H1 (cell line): Measurements from ENCODE around the gene ESYT2. TPM values are rescaled to one million over a fixed set of nuclear protein-coding genes. Genes with fewer than 3 reads are reported as not detected.

ENCODE experiments used
- CTCF ChIA-PET: fragments of 300-600 bp; sonication (Branson Sonifier 250); formaldehyde crosslinking; loops from one replicate; lab custom pipeline; 2021; ENCODE audit not compliant: partially characterized antibody; lab: Charles Lee
- POLR2A ChIA-PET: fragments of 300-600 bp; sonication (Branson Sonifier 250); formaldehyde crosslinking; loops from one replicate; lab custom pipeline; 2021; ENCODE audit warnings: inconsistent platforms; ENCODE audit not compliant: partially characterized antibody; lab: Charles Lee
- DNase-seq, 2 experiments: peaks; one replicate each; pipeline versions ENCODE4 v3.0.0 to v3.0.0-alpha.2; 2010 to 2022; ENCODE audit warnings: low spot score in 2 of 2, low read depth in 1 of 2, mixed read lengths in 1 of 2
- FAIRE-seq: peaks from 2 replicates; lab custom pipeline; 2011; peaks lifted over from hg19 to GRCh38; lab: Jason Lieb, UNC
- H2AFZ ChIP-seq: 2 replicates; pipeline ENCODE4 v1.8.1; 2012; ENCODE audit warnings: low read length, inconsistent platforms
- H2AK5ac ChIP-seq: 2 replicates; pipeline ENCODE4 v1.6.1; 2013; ENCODE audit warnings: low read depth, low read length
- H2BK120ac ChIP-seq: replicated peaks from 2 replicates; pipeline ENCODE3; 2013; ENCODE audit warnings: low read depth, low read length, inconsistent platforms
- H2BK12ac ChIP-seq: 2 replicates; pipeline ENCODE4 v1.6.1; 2013; ENCODE audit warnings: low read depth, low read length
- H2BK15ac ChIP-seq: 2 replicates; pipeline ENCODE4 v1.6.1; 2013; ENCODE audit warnings: low read length
- H2BK20ac ChIP-seq: 2 replicates; pipeline ENCODE4 v1.6.1; 2013; ENCODE audit warnings: low read length
- H2BK5ac ChIP-seq: 2 replicates; pipeline ENCODE4 v1.6.1; 2013; ENCODE audit warnings: low read depth, low read length
- H3K14ac ChIP-seq: 2 replicates; pipeline ENCODE4 v1.6.1; 2013; ENCODE audit warnings: inconsistent platforms; ENCODE audit not compliant: insufficient read length
- H3K18ac ChIP-seq: 2 replicates; pipeline ENCODE4 v1.6.1; 2013; ENCODE audit warnings: low read length; ENCODE audit errors: extremely low read depth
- H3K23ac ChIP-seq: 2 replicates; pipeline ENCODE4 v1.6.1; 2013; ENCODE audit warnings: inconsistent platforms; ENCODE audit not compliant: insufficient read length
- H3K23me2 ChIP-seq: 2 replicates; pipeline ENCODE4 v1.6.1; 2013; ENCODE audit warnings: low read depth, low read length
- H3K27ac ChIP-seq: 2 replicates; pipeline ENCODE4 v1.6.1; 2011; ENCODE audit warnings: low read depth, low read length, inconsistent platforms
- H3K27me3 ChIP-seq, 4 experiments: replicated peaks in 1 of 4; 1 replicate in 1 of 4; 2 replicates in 3 of 4; pipeline versions ENCODE4 v1.6.1 to v1.8.1; 2011 to 2013; ENCODE audit warnings: low read length in 3 of 4, mild to moderate bottlenecking in 3 of 4, inconsistent platforms in 2 of 4, mixed read lengths in 2 of 4, moderate library complexity in 1 of 4; ENCODE audit not compliant: control insufficient read depth in 3 of 4, insufficient read depth in 3 of 4; ENCODE audit errors: extremely low read depth in 1 of 4
- H3K36me3 ChIP-seq, 4 experiments: 2 replicates each; pipeline versions ENCODE4 v1.6.1 to v1.8.1; 2011 to 2013; ENCODE audit warnings: mild to moderate bottlenecking in 4 of 4, low read length in 3 of 4, moderate library complexity in 2 of 4, control low read depth in 1 of 4, inconsistent platforms in 1 of 4; ENCODE audit not compliant: insufficient read depth in 4 of 4, control insufficient read depth in 2 of 4
- H3K4ac ChIP-seq: replicated peaks from 2 replicates; pipeline ENCODE3; 2013; ENCODE audit warnings: low read length, low read depth, mixed read lengths, inconsistent platforms; ENCODE audit not compliant: insufficient read length
- H3K4me1 ChIP-seq, 4 experiments: replicated peaks in 1 of 4; 1 replicate in 1 of 4; 2 replicates in 3 of 4; pipeline versions ENCODE4 v1.6.1 to v1.8.1; 2011 to 2013; ENCODE audit warnings: low read length in 3 of 4, inconsistent platforms in 2 of 4, mixed read lengths in 1 of 4; ENCODE audit not compliant: insufficient read depth in 4 of 4, control insufficient read depth in 3 of 4
- H3K4me2 ChIP-seq, 2 experiments: 2 replicates each; pipeline versions ENCODE4 v1.6.1 to v1.8.1; 2011 to 2013; ENCODE audit warnings: low read depth in 2 of 2, low read length in 2 of 2, control low read depth in 1 of 2, inconsistent platforms in 1 of 2, mild to moderate bottlenecking in 1 of 2; ENCODE audit not compliant: insufficient read depth in 1 of 2
- H3K4me3 ChIP-seq, 4 experiments: fragments of 200-600, 300-600 bp in 1 of 4; sonication (generic), shearing (Covaris generic), sonication (Bioruptor Twin) in 1 of 4; 2 replicates each; pipeline versions ENCODE4 v1.5.1 to v1.8.1; 2011 to 2016; ENCODE audit warnings: low read length in 4 of 4, low read depth in 3 of 4, control low read depth in 2 of 4, inconsistent platforms in 2 of 4, mild to moderate bottlenecking in 2 of 4, mixed read lengths in 1 of 4, moderate library complexity in 1 of 4; ENCODE audit not compliant: insufficient read depth in 2 of 4; ENCODE audit errors: extremely low read depth in 1 of 4
- H3K56ac ChIP-seq: replicated peaks from 2 replicates; pipeline ENCODE3; 2013; ENCODE audit warnings: low read depth, mild to moderate bottlenecking, mixed read lengths, low read length, inconsistent platforms; ENCODE audit not compliant: insufficient read length
- H3K79me1 ChIP-seq: 2 replicates; pipeline ENCODE4 v1.6.1; 2013; ENCODE audit warnings: low read depth, low read length, control low read depth
- H3K79me2 ChIP-seq, 2 experiments: 2 replicates each; pipeline versions ENCODE4 v1.6.1 to v1.8.1; 2012 to 2013; ENCODE audit warnings: low read length in 2 of 2, mild to moderate bottlenecking in 2 of 2, inconsistent platforms in 1 of 2; ENCODE audit not compliant: insufficient read depth in 2 of 2, control insufficient read depth in 1 of 2
- H3K9ac ChIP-seq, 4 experiments: replicated peaks in 1 of 4; 1 replicate in 1 of 4; 2 replicates in 3 of 4; pipeline versions ENCODE4 v1.6.1 to v1.8.1; 2011 to 2013; ENCODE audit warnings: low read depth in 3 of 4, low read length in 3 of 4, control low read depth in 2 of 4, mild to moderate bottlenecking in 2 of 4, moderate library complexity in 2 of 4, inconsistent platforms in 1 of 4; ENCODE audit errors: extremely low read depth in 1 of 4
- H3K9me3 ChIP-seq, 2 experiments: 2 replicates each; pipeline versions ENCODE4 v1.6.1 to v1.8.1; 2012 to 2013; ENCODE audit warnings: mild to moderate bottlenecking in 2 of 2, moderate library complexity in 2 of 2, control low read depth in 1 of 2, inconsistent platforms in 1 of 2, low read depth in 1 of 2, low read length in 1 of 2, mixed read lengths in 1 of 2; ENCODE audit not compliant: insufficient read depth in 2 of 2
- H4K20me1 ChIP-seq, 2 experiments: replicated peaks in 1 of 2; 2 replicates each; pipeline versions ENCODE3 to v1.8.1; 2011 to 2013; ENCODE audit warnings: inconsistent platforms in 2 of 2, low read length in 2 of 2, mild to moderate bottlenecking in 1 of 2; ENCODE audit not compliant: insufficient read depth in 2 of 2, control insufficient read depth in 1 of 2
- H4K5ac ChIP-seq: 2 replicates; pipeline ENCODE4 v1.6.1; 2013; ENCODE audit warnings: low read length, low read depth, mixed read lengths, inconsistent platforms; ENCODE audit not compliant: insufficient read length
- H4K8ac ChIP-seq: 2 replicates; pipeline ENCODE4 v1.8.0; 2013; ENCODE audit warnings: mild to moderate bottlenecking, moderate library complexity, low read length, inconsistent platforms; ENCODE audit not compliant: insufficient read depth; ENCODE audit errors: extremely low read depth
- H4K91ac ChIP-seq: replicated peaks from 2 replicates; pipeline ENCODE3; 2013; ENCODE audit warnings: low read length, mixed read lengths, inconsistent platforms; ENCODE audit not compliant: insufficient read length
- ATF2 ChIP-seq: IDR thresholded peaks from 2 replicates; pipeline ENCODE4 v1.6.1; 2012; ENCODE audit warnings: low read length, inconsistent platforms
- CBX5 ChIP-seq: fragments of 300-800, 300-1000 bp; sonication (generic); IDR thresholded peaks from 2 replicates; pipeline ENCODE4 v1.7.1; 2016; ENCODE audit warnings: antibody characterized with exemption, low read length, low read depth
- CBX8 ChIP-seq: fragments of 300-800, 300-1000 bp; sonication (generic); IDR thresholded peaks from 2 replicates; pipeline ENCODE4 v1.7.1; 2016; ENCODE audit warnings: low read depth, low read length, borderline replicate concordance
- EP300 ChIP-seq, 2 experiments: IDR thresholded peaks; 1 replicate in 1 of 2; 2 replicates in 1 of 2; pipeline ENCODE4 v1.6.1; 2011 to 2012; ENCODE audit warnings: low read depth in 2 of 2, low read length in 2 of 2, mild to moderate bottlenecking in 2 of 2, borderline replicate concordance in 1 of 2, inconsistent platforms in 1 of 2, moderate library complexity in 1 of 2
- EZH2 ChIP-seq: fragments of 200-600 bp; sonication (generic); IDR thresholded peaks from 2 replicates; pipeline ENCODE4 v1.7.1; 2012; ENCODE audit warnings: low read depth, mild to moderate bottlenecking, moderate library complexity, low read length, inconsistent platforms; ENCODE audit not compliant: severe bottlenecking
- JUND ChIP-seq: IDR thresholded peaks from 2 replicates; pipeline ENCODE4 v1.6.1; 2011; ENCODE audit warnings: mild to moderate bottlenecking, improper control_type of control experiment, low read length
- MAX ChIP-seq: IDR thresholded peaks from 2 replicates; pipeline ENCODE4 v1.6.1; 2012; ENCODE audit warnings: inconsistent platforms
- RNF2 ChIP-seq: fragments of 200-900, 300-1000 bp; sonication (generic); IDR thresholded peaks from 2 replicates; pipeline ENCODE4 v1.7.1; 2016; ENCODE audit warnings: borderline replicate concordance, low read depth, mild to moderate bottlenecking, antibody characterized with exemption, low read length; ENCODE audit not compliant: poor library complexity, severe bottlenecking; ENCODE audit errors: missing control alignments
- SP1 ChIP-seq: IDR thresholded peaks from 2 replicates; pipeline ENCODE4 v1.6.1; 2011; ENCODE audit warnings: low read depth, low read length
- SRF ChIP-seq: IDR thresholded peaks from 2 replicates; pipeline ENCODE4 v1.6.1; 2011; ENCODE audit warnings: mild to moderate bottlenecking, low read depth, low read length, moderate library complexity
- TBP ChIP-seq: IDR thresholded peaks from 2 replicates; pipeline ENCODE4 v1.6.1; 2011; ENCODE audit warnings: low read depth, low read length, improper control_type of control experiment
- YY1 ChIP-seq: IDR thresholded peaks from 2 replicates; pipeline ENCODE4 v1.6.1; 2011; ENCODE audit warnings: low read depth, mild to moderate bottlenecking, low read length
- WGBS, 2 experiments: shearing (Covaris generic) in 1 of 2; methylation state at CpG; one replicate each; pipeline versions ENCODE4 v1.1.6 to v1.1.7; 2013 to 2015; ENCODE audit warnings: low lambda C conversion rate in 2 of 2, mixed read lengths in 2 of 2, inconsistent platforms in 1 of 2, low coverage in 1 of 2, missing lambda C conversion rate in 1 of 2; ENCODE audit not compliant: insufficient replicate concordance in 2 of 2, insufficient coverage in 1 of 2, insufficient read length in 1 of 2; ENCODE audit errors: extremely low coverage in 1 of 2, missing lambda C conversion rate in 1 of 2; 5-methylcytosine and 5-hydroxymethylcytosine counted together
- polyA plus RNA-seq, 7 experiments: library from polyadenylated mRNA; depleted of rRNA in 3 of 7; stranded (reverse) in 5 of 7; unstranded in 2 of 7; fragments of >200 nt in 5 of 7; fragments of 200-250 nt in 2 of 7; gene quantifications; 1 replicate in 5 of 7; 2 replicates in 1 of 7; 4 replicates in 1 of 7; pipeline versions ENCODE4 v1.2.1 to v1.2.3, GENCODE V29; 2011 to 2013; ENCODE audit warnings: missing spikeins in 2 of 7, mixed read lengths in 2 of 7
- total RNA-seq: library from RNA; stranded (reverse); fragmentation: NEBNext Ultra II Directional; extraction: Animal tissue kit (Norgen Biotek cat#: 25700); gene quantifications from 2 replicates; pipeline ENCODE4 v1.2.1, GENCODE V29; 2021

Gene ESYT2
- total and polyA plus RNA-seq, 2 of the 8 experiments (the other 6 are each of a cell fraction or from before 2014, with no cell fraction given): 27.0 to 37.5 TPM

GRCh38 chr7:158750702-158751101 is 78.6 kb downstream of the ESYT2 start:
- ChIA-PET POLR2A (interaction anchor here (0.6 kb wide), 1 partner anchor 56 kb away, joined by 3 read pairs; no protein-coding TSS in a partner anchor), CTCF (interaction anchor here (1.1 to 1.5 kb wide), 3 partner anchors 10 to 17 kb away, joined by 3 read pairs; no protein-coding TSS in a partner anchor)
- H2AFZ ChIP-seq: no peak overlapping the region
- no peak overlapping the region for H3K56ac ChIP-seq
- H4K8ac ChIP-seq: no peak overlapping the region
- 86% methylated on average over 3 of the region's 3 CpGs; no CpG with 5 or more reads in 1 of the 2 experiments for WGBS, 2 experiments
- no peak overlapping the region for H2BK15ac ChIP-seq
- H3K4me2 ChIP-seq: no peak overlapping the region
- H3K23me2 ChIP-seq: no peaks in the 10 kb centered on the region
- H4K91ac ChIP-seq: no peak overlapping the region
- no peaks in the 10 kb centered on the region for H3K79me1 ChIP-seq
- no peak overlapping the region for H3K27ac ChIP-seq
- H3K9me3 ChIP-seq: no peaks in the 10 kb centered on the region
- no peaks in the 10 kb centered on the region for H3K4me1 ChIP-seq
- H3K9ac ChIP-seq: no peak overlapping the region
- H3K23ac ChIP-seq: no peak overlapping the region
- no peak overlapping the region for H3K18ac ChIP-seq
- H3K4ac ChIP-seq: no peak overlapping the region
- FAIRE-seq (no peak), DNase-seq (peak in 1 of 2 experiments; percentile 29)
- no peak overlapping the region for H4K5ac ChIP-seq
- no peak overlapping the region for H2BK5ac ChIP-seq
- no peaks in the 10 kb centered on the region for H4K20me1 ChIP-seq
- no peak overlapping the region for H2AK5ac ChIP-seq
- no peaks in the 10 kb centered on the region for H3K79me2 ChIP-seq
- H3K4me3 ChIP-seq: no peak overlapping the region
- no peak overlapping the region for H2BK12ac ChIP-seq
- H2BK20ac ChIP-seq: no peak overlapping the region
- H3K14ac ChIP-seq: no peak overlapping the region
- H3K27me3 ChIP-seq: no peaks in the 10 kb centered on the region
- H3K36me3 ChIP-seq: peaks cover 0 to 14% (median 3%) of the 10 kb centered on the region in 4 experiments; a peak in 6 of 8 replicates
- H2BK120ac ChIP-seq: no peak overlapping the region
- TF ChIP-seq SP1: no peak
- TF ChIP-seq EZH2: no peak
- no peak for TF ChIP-seq RNF2
- no peak for TF ChIP-seq CBX8
- no peak for TF ChIP-seq TBP
- TF ChIP-seq SRF: no peak
- no peak for TF ChIP-seq JUND
- no peak for TF ChIP-seq YY1
- no peak for TF ChIP-seq MAX
- no peak for TF ChIP-seq EP300 (IDR thresholded peaks at IDR 0.05; ENCODE audit: borderline replicate concordance in 1 of 2, low read depth in 2 of 2, low read length in 2 of 2)
- TF ChIP-seq CBX5: no peak
- no peak for TF ChIP-seq ATF2
